Lower leg skin (tissue), 4 donors: ENCODE data around the gene EGFL7. TPM values are rescaled to one million over a fixed set of nuclear protein-coding genes. Genes with fewer than 3 reads are reported as not detected.

Experiments
- DNase-seq, 2 donors: peaks; one replicate each; pipeline ENCODE4 v3.0.0-alpha.2; 2019; ENCODE audit warnings: low spot score in 2 of 2
- H3K4me3 ChIP-seq: fragments of 200-600 bp; sonication (generic); 2 replicates; pipeline ENCODE4 v1.5.1; 2017; ENCODE audit warnings: mild to moderate bottlenecking, low read depth; ENCODE audit not compliant: poor library complexity, severe bottlenecking
- CTCF ChIP-seq, 3 donors: fragments of 450-650 bp; IDR thresholded peaks; one replicate each; pipeline ENCODE4 v1.5.1; 2016; ENCODE audit warnings: antibody characterized with exemption in 3 of 3, mild to moderate bottlenecking in 3 of 3, moderate library complexity in 2 of 3
- POLR2A ChIP-seq, 2 donors: fragments of 450-650 bp; IDR thresholded peaks; one replicate each; pipeline ENCODE4 v1.6.1; 2016 to 2017; ENCODE audit warnings: antibody characterized with exemption in 2 of 2, mild to moderate bottlenecking in 1 of 2, moderate library complexity in 1 of 2
- WGBS, 2 donors: methylation state at CpG; one replicate each; pipeline ENCODE4 v1.1.5; 2018; 5-methylcytosine and 5-hydroxymethylcytosine counted together
- intact Hi-C: fragments of 100-400 bp; cut with DNase I; formaldehyde crosslinking; loops from one replicate; pipeline ENCODE4 v1.15.0; 2023; ENCODE audit warnings: low total_unique reads
- total RNA-seq, 4 donors: library from RNA; depleted of rRNA; stranded (reverse); fragments of >200 nt; gene quantifications; one replicate each; pipeline ENCODE4 v1.1.0, GENCODE V29; 2016

Gene EGFL7
- total RNA-seq, 4 donors from 2014 or later, result 27.8 to 62.2 (median 46.2) TPM

GRCh38 chr9:136623842-136624183, 38.9 kb upstream of the EGFL7 start:
- intact Hi-C loops, result no loop called here
- 60% methylated on average over 1 of the region's 13 CpGs; no CpG with 5 or more reads in 1 of the 2 donors for WGBS, 2 donors
- no peak for TF ChIP-seq POLR2A (IDR thresholded peaks at IDR 0.05)
- no peak for TF ChIP-seq CTCF (IDR thresholded peaks at IDR 0.05)
- no peak overlapping the region for H3K4me3 ChIP-seq
- DNase-seq, result no peak

- WGBS, 2 donors, result 50 to 55% methylated on average over 12 to 15 of the region's 16 CpGs
- DNase-seq, result no peak
- TF ChIP-seq POLR2A (IDR thresholded peaks at IDR 0.05), result no peak
- H3K4me3 ChIP-seq, result no peak overlapping the region
- intact Hi-C loops, result no loop called here
Observed at GRCh38 chr9:136624184-136624951, 38.3 kb upstream of the EGFL7 start.

GRCh38 chr9:136625101-136626065, 37.3 kb upstream of the EGFL7 start:
- WGBS, 2 donors, result 17% methylated on average over 13 to 19 of the region's 19 CpGs

GRCh38 chr9:136626066-136626725, 36.5 kb upstream of the EGFL7 start:
- intact Hi-C loops, result loop anchor here (5.0 kb wide), 1 partner anchor 84 kb away; no protein-coding TSS in a partner anchor
- whole genome bisulfite sequencing, 2 donors, result 60 to 75% methylated on average over 14 to 24 of the region's 30 CpGs
- H3K4me3 ChIP-seq, result no peak overlapping the region
- no peak for DNase-seq
- no peak for TF ChIP-seq POLR2A (IDR thresholded peaks at IDR 0.05)
- TF ChIP-seq CTCF (IDR thresholded peaks at IDR 0.05), result no peak

More at GRCh38 chr9:136625101-136626065, 37.3 kb upstream of the EGFL7 start:
- intact Hi-C loops, result loop anchor here (5.0 kb wide), 1 partner anchor 83 kb away; no protein-coding TSS in a partner anchor
- DNase-seq, result peak in 1 of 2 donors; percentile 95
- H3K4me3 ChIP-seq, result no peak overlapping the region
- no peak for TF ChIP-seq CTCF (IDR thresholded peaks at IDR 0.05)
- no peak for TF ChIP-seq POLR2A (IDR thresholded peaks at IDR 0.05)

- no peak overlapping the region for H3K4me3 ChIP-seq
- DNase-seq, result no peak
- intact Hi-C loops, result loop anchor here (5.0 kb wide), 1 partner anchor 85 kb away; no protein-coding TSS in a partner anchor
- TF ChIP-seq CTCF (IDR thresholded peaks at IDR 0.05), result no peak
- TF ChIP-seq POLR2A (IDR thresholded peaks at IDR 0.05), result no peak
- 49 to 57% methylated on average over 19 to 24 of the region's 25 CpGs for WGBS, 2 donors
Observed at GRCh38 chr9:136626740-136627642, 35.7 kb upstream of the EGFL7 start.
